SIG-M5 (cell line): ENCODE results near the gene RCOR1.
"Not testable (repeated sequence)": the region's sequence is repeated elsewhere in the genome, so short reads cannot be mapped to it uniquely, and the experiment has no call there.

Source experiments
- DNase-seq: peaks from one replicate; lab custom pipeline; 2025; lab: John Stamatoyannopoulos, UW

RCOR1 gene

GRCh38 chr14:102750376-102750775 is 157.9 kb downstream of the RCOR1 start:
- DNase-seq = no peak

- no peak for DNase-seq
Observed at GRCh38 chr14:102751088-102751487, 158.6 kb downstream of the RCOR1 start.

- DNase-seq = no peak
Observed at GRCh38 chr14:102752239-102752847, 159.9 kb downstream of the RCOR1 start.

- DNase-seq = no peak
Observed at GRCh38 chr14:102754370-102755262, 162.2 kb downstream of the RCOR1 start.

GRCh38 chr14:102757646-102758045 is 165.2 kb downstream of the RCOR1 start:
- no peak for DNase-seq

- DNase-seq = no peak
Observed at GRCh38 chr14:102758087-102758486, 165.6 kb downstream of the RCOR1 start.

- no peak for DNase-seq
Observed at GRCh38 chr14:102759456-102760187, 167.2 kb downstream of the RCOR1 start.

- DNase-seq = no peak
Observed at GRCh38 chr14:102760496-102761193, 168.2 kb downstream of the RCOR1 start.

- no peak for DNase-seq
Observed at GRCh38 chr14:102761206-102761605, 168.8 kb downstream of the RCOR1 start.

GRCh38 chr14:102764220-102764671 is 171.8 kb downstream of the RCOR1 start:
- no peak for DNase-seq

GRCh38 chr14:102765770-102766169 is 173.3 kb downstream of the RCOR1 start:
- not testable (repeated sequence) for DNase-seq

- peak; percentile 42 for DNase-seq
Observed at GRCh38 chr14:102768223-102769048, 176.0 kb downstream of the RCOR1 start.

- no peak for DNase-seq
Observed at GRCh38 chr14:102769049-102769327, 176.5 kb downstream of the RCOR1 start.

- DNase-seq = no peak
Observed at GRCh38 chr14:102770147-102771123, 178.0 kb downstream of the RCOR1 start.

- no peak for DNase-seq
Observed at GRCh38 chr14:102771144-102771543, 178.7 kb downstream of the RCOR1 start.

- DNase-seq = no peak
Observed at GRCh38 chr14:102772781-102773570, 180.5 kb downstream of the RCOR1 start.

- peak; percentile 6 for DNase-seq
Observed at GRCh38 chr14:102774391-102775153, 182.1 kb downstream of the RCOR1 start.
